A549 treated with Hydrocortisone at 1 μM for 4 hours (cell line): ENCODE data around the gene SDSL. TPM values are rescaled to one million over a fixed set of nuclear protein-coding genes. Genes with fewer than 3 reads are reported as not detected.

Experiments used
- total RNA-seq: library from RNA; stranded (reverse); fragments of 200-300 nt; extraction: Qiagen RNA extraction; gene quantifications from 5 replicates; pipeline ENCODE4 v1.2.3, GENCODE V29; 2022

Gene SDSL
- 23.2 to 29.3 TPM (median 28.2 TPM) in 5 replicates for total RNA-seq

GRCh38 chr12:113422030-113422885 is at the start of gene SDSL:
TSS of gene SDSL (plus strand) at chr12:113422380. CDS start at chr12:113427983, 5,603 bp downstream.

GRCh38 chr12:113403435-113404415 is 18.5 kb upstream of the SDSL start, which contains the start of gene SDS:
TSS of gene SDS (minus strand) at chr12:113403887. CDS start at chr12:113399708, 4,179 bp downstream.

GRCh38 chr12:113471619-113472171 is 49.5 kb downstream of the SDSL start, which contains the start of gene LHX5:
TSS of gene LHX5 (minus strand) at chr12:113471871. CDS start at chr12:113471498, 373 bp downstream.

Other genes with a start within 250 kb of the SDSL start
- 60.5 to 82.8 TPM (median 74.0 TPM) in 5 replicates for gene DDX54, start 236.9 kb upstream of the SDSL start, total RNA-seq
- gene RITA1, start 236.7 kb upstream of the SDSL start, total RNA-seq = 26.2 to 32.6 TPM (median 29.6 TPM) in 5 replicates
- gene TPCN1, start 200.9 kb upstream of the SDSL start, total RNA-seq = 16.7 to 21.0 TPM (median 17.6 TPM) in 5 replicates
- 7.3 to 10.5 TPM (median 9.5 TPM) in 5 replicates for gene SLC8B1, start 87.3 kb upstream of the SDSL start, total RNA-seq
- gene PLBD2, start 63.8 kb upstream of the SDSL start, total RNA-seq = 28.8 to 33.9 TPM (median 32.6 TPM) in 5 replicates
- gene SDS, start 18.5 kb upstream of the SDSL start, total RNA-seq = 0.48 to 2.1 TPM (median 1.9 TPM) in 5 replicates
- gene LHX5, start 49.5 kb downstream of the SDSL start, total RNA-seq = 0.02 TPM in 1 of 5 replicates, not detected in the others